ENCODE measurements around the gene PTPRD.

Gene PTPRD

DNA sequence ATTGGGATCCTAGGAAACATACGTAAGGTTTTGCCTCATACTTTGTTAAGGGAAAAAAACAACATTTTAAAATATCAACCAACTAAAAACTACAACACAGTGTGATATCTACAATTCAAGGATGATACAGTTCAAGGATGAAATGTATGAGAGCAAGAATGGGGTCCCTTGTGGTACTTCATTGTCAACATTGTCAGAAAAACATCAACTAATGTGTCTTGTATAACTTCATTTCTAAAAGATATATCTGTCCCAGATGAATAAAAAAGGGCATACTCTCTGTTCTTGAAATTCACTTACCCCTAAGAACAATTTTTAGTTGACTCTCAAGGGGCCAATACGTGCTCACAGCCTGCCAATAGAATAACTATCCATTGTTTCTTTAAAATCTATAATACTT, 1250.5 kb downstream of the PTPRD start:
- no peak for TF ChIP-seq POLR2AphosphoS5 (IDR thresholded peaks at IDR 0.05; ENCODE audit: low read depth, low read length)
- TF ChIP-seq SIN3A (IDR thresholded peaks at IDR 0.05; ENCODE audit: borderline replicate concordance, insufficient read depth, low read length), result no peak
- no peak for TF ChIP-seq FOXP2 (optimal IDR thresholded peaks at IDR 0.05; ENCODE audit: borderline replicate concordance, extremely low read depth, extremely low read length, insufficient read depth)
- TF ChIP-seq, protein P1, sequence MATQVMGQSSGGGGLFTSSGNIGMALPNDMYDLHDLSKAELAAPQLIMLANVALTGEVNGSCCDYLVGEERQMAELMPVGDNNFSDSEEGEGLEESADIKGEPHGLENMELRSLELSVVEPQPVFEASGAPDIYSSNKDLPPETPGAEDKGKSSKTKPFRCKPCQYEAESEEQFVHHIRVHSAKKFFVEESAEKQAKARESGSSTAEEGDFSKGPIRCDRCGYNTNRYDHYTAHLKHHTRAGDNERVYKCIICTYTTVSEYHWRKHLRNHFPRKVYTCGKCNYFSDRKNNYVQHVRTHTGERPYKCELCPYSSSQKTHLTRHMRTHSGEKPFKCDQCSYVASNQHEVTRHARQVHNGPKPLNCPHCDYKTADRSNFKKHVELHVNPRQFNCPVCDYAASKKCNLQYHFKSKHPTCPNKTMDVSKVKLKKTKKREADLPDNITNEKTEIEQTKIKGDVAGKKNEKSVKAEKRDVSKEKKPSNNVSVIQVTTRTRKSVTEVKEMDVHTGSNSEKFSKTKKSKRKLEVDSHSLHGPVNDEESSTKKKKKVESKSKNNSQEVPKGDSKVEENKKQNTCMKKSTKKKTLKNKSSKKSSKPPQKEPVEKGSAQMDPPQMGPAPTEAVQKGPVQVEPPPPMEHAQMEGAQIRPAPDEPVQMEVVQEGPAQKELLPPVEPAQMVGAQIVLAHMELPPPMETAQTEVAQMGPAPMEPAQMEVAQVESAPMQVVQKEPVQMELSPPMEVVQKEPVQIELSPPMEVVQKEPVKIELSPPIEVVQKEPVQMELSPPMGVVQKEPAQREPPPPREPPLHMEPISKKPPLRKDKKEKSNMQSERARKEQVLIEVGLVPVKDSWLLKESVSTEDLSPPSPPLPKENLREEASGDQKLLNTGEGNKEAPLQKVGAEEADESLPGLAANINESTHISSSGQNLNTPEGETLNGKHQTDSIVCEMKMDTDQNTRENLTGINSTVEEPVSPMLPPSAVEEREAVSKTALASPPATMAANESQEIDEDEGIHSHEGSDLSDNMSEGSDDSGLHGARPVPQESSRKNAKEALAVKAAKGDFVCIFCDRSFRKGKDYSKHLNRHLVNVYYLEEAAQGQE (IDR thresholded peaks at IDR 0.05; ENCODE audit: insufficient read depth in 1 of 2, low read depth in 2 of 2, low read length in 2 of 2), result no peak
- TF ChIP-seq TAF1 (IDR thresholded peaks at IDR 0.05; ENCODE audit: borderline replicate concordance, insufficient read depth, low read length), result no peak

DNA sequence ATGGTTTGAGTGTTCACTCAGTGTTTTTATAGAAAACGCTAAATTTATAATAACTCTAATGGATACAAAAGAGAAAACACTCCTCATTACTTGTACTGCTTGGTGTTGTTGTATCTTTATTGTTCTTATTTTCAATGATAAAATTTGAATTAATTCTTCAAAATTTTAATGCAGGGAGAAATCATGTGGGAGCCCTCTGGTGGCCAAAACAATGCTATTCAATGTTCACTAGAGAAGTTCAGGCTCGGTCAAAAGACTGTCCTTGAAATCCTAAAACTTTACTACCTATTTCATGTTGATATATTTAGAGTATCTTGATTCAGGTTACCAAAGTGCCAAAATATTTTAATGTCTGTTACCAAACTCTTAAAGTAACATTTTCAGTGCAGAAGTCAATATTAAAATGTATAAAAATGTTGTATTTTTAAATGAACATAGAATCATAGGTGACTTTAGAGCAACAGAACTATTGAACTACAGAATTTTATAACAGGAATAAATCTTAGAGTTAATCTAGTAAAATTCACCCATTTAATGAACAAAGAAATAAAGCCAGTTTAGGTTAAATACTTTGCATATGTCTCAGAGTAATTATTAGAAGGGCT, 1259.8 kb downstream of the PTPRD start:
- TF ChIP-seq POLR2AphosphoS5 (IDR thresholded peaks at IDR 0.05; ENCODE audit: low read depth, low read length) (no peak), TAF1 (IDR thresholded peaks at IDR 0.05; ENCODE audit: borderline replicate concordance, insufficient read depth, low read length) (no peak), FOXP2 (optimal IDR thresholded peaks at IDR 0.05; ENCODE audit: borderline replicate concordance, extremely low read depth, extremely low read length, insufficient read depth) (no peak), SIN3A (IDR thresholded peaks at IDR 0.05; ENCODE audit: borderline replicate concordance, insufficient read depth, low read length) (no peak)
- TF ChIP-seq, protein P1 (IDR thresholded peaks at IDR 0.05; ENCODE audit: insufficient read depth in 1 of 2, low read depth in 2 of 2, low read length in 2 of 2), result no peak

DNA sequence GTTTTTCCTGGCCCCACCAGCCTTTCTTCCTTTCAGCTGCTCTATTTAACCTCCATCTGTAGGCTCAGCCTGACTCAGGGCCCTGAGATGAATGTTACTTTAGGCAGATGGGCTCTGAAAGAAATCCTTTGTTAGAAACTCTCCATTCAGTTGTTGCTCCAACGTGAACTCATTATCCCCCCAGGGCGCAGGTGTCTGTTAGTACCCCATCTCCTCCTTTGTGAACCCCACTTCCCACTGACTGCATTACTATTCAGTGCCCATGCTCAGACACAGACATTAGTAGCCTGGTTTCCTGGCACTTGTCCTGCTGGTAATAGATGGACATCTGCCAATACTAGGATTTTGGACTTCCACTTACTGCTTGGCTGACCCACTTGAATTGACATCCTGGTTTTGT, 1271.6 kb downstream of the PTPRD start:
- no peak for TF ChIP-seq POLR2AphosphoS5 (IDR thresholded peaks at IDR 0.05; ENCODE audit: low read depth, low read length)
- TF ChIP-seq, protein P1 (IDR thresholded peaks at IDR 0.05; ENCODE audit: insufficient read depth in 1 of 2, low read depth in 2 of 2, low read length in 2 of 2), result no peak
- no peak for TF ChIP-seq SIN3A (IDR thresholded peaks at IDR 0.05; ENCODE audit: borderline replicate concordance, insufficient read depth, low read length)
- TF ChIP-seq FOXP2 (optimal IDR thresholded peaks at IDR 0.05; ENCODE audit: borderline replicate concordance, extremely low read depth, extremely low read length, insufficient read depth), result no peak
- no peak for TF ChIP-seq TAF1 (IDR thresholded peaks at IDR 0.05; ENCODE audit: borderline replicate concordance, insufficient read depth, low read length)

DNA sequence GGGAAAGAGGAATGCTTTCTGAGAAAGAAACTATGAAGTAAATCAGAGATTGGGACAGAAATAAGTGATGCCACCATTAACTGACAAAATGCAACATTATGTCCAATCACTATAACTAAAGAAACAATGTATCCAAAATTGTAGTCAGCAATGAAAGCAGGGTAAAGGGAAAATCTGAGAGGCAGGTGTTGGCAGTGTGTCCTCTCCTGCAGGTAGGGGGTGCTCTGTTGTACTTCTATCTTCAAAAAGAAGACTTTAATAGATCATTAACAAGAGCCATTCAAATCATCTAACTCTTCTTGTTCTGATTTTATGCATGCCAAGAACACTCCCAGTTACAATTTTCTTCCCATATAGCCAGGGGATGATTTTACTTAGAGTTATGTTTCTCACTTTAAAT, 1275.7 kb downstream of the PTPRD start:
- TF ChIP-seq, protein P1 (IDR thresholded peaks at IDR 0.05; ENCODE audit: insufficient read depth in 1 of 2, low read depth in 2 of 2, low read length in 2 of 2), result no peak
- TF ChIP-seq POLR2AphosphoS5 (IDR thresholded peaks at IDR 0.05; ENCODE audit: low read depth, low read length) (no peak), SIN3A (IDR thresholded peaks at IDR 0.05; ENCODE audit: borderline replicate concordance, insufficient read depth, low read length) (no peak), FOXP2 (optimal IDR thresholded peaks at IDR 0.05; ENCODE audit: borderline replicate concordance, extremely low read depth, extremely low read length, insufficient read depth) (no peak), TAF1 (IDR thresholded peaks at IDR 0.05; ENCODE audit: borderline replicate concordance, insufficient read depth, low read length) (no peak)

Measured in PFSK-1 (cell line).